ENCODE measurements around the gene PLPP3. TPM values are rescaled to one million over a fixed set of nuclear protein-coding genes. Genes with fewer than 3 reads are reported as not detected.
A peak's percentile ranks its signal among the peaks of the same experiment; 100 is the strongest.

The PLPP3 gene
- total RNA-seq, 6 experiments from 2014 or later: 47.8 to 118 (median 65.8) TPM

- no peak overlapping the region for H3K4me3 ChIP-seq
- peaks cover 0 to 20% (median 12%) of the 10 kb centered on the region in 4 donors for H3K4me1 ChIP-seq
- 81% methylated on average over 6 of the region's 8 CpGs for WGBS (ENCODE audit: insufficient coverage, low coverage, low lambda C conversion rate, missing lambda C conversion rate)
- no peaks in the 10 kb centered on the region for H3K9me3 ChIP-seq
- no peak for ATAC-seq
- intact Hi-C loops (cut with DNase I): no loop called here
- TF ChIP-seq, protein P1, sequence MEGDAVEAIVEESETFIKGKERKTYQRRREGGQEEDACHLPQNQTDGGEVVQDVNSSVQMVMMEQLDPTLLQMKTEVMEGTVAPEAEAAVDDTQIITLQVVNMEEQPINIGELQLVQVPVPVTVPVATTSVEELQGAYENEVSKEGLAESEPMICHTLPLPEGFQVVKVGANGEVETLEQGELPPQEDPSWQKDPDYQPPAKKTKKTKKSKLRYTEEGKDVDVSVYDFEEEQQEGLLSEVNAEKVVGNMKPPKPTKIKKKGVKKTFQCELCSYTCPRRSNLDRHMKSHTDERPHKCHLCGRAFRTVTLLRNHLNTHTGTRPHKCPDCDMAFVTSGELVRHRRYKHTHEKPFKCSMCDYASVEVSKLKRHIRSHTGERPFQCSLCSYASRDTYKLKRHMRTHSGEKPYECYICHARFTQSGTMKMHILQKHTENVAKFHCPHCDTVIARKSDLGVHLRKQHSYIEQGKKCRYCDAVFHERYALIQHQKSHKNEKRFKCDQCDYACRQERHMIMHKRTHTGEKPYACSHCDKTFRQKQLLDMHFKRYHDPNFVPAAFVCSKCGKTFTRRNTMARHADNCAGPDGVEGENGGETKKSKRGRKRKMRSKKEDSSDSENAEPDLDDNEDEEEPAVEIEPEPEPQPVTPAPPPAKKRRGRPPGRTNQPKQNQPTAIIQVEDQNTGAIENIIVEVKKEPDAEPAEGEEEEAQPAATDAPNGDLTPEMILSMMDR (IDR thresholded peaks at IDR 0.05): no peak
- TF ChIP-seq POLR2A (IDR thresholded peaks at IDR 0.05): no peak
- no peaks in the 10 kb centered on the region for H3K27me3 ChIP-seq
- H3K36me3 ChIP-seq: peaks cover 0 to 8% (median 0%) of the 10 kb centered on the region in 4 donors
- DNase-seq: no peak
- no peak overlapping the region for H3K27ac ChIP-seq
Observed at GRCh38 chr1:56489695-56490094, 89.7 kb downstream of the PLPP3 start.

- H3K27ac ChIP-seq: no peak overlapping the region
- no peaks in the 10 kb centered on the region for H3K9me3 ChIP-seq
- H3K4me1 ChIP-seq: peaks cover 0 to 8% (median 6%) of the 10 kb centered on the region in 4 donors
- no peak for DNase-seq
- no peak for ATAC-seq
- intact Hi-C loops (cut with DNase I): no loop called here
- TF ChIP-seq POLR2A (IDR thresholded peaks at IDR 0.05): no peak
- TF ChIP-seq, protein P1 (IDR thresholded peaks at IDR 0.05): no peak
- H3K27me3 ChIP-seq: no peaks in the 10 kb centered on the region
- H3K4me3 ChIP-seq: no peak overlapping the region
- no peaks in the 10 kb centered on the region for H3K36me3 ChIP-seq
Observed at GRCh38 chr1:56484695-56485094, 94.7 kb downstream of the PLPP3 start.

GRCh38 chr1:56483104-56483503 lies 96.3 kb downstream of the PLPP3 start:
- H3K4me3 ChIP-seq: no peak overlapping the region
- ATAC-seq (no peak), DNase-seq (no peak)
- TF ChIP-seq POLR2A (IDR thresholded peaks at IDR 0.05): no peak
- TF ChIP-seq, protein P1 (IDR thresholded peaks at IDR 0.05): no peak
- H3K36me3 ChIP-seq: no peaks in the 10 kb centered on the region
- no peak overlapping the region for H3K27ac ChIP-seq
- H3K27me3 ChIP-seq: no peaks in the 10 kb centered on the region
- intact Hi-C loops (cut with DNase I): no loop called here
- H3K9me3 ChIP-seq: no peaks in the 10 kb centered on the region
- WGBS (ENCODE audit: insufficient coverage, low coverage, low lambda C conversion rate, missing lambda C conversion rate): 67% methylated on average over 1 of the region's 1 CpG
- peaks cover 0 to 18% (median 7%) of the 10 kb centered on the region in 4 donors for H3K4me1 ChIP-seq

GRCh38 chr1:56482486-56482885 lies 96.9 kb downstream of the PLPP3 start:
- TF ChIP-seq POLR2A (IDR thresholded peaks at IDR 0.05): no peak
- TF ChIP-seq, protein P1 (IDR thresholded peaks at IDR 0.05): no peak
- WGBS (ENCODE audit: insufficient coverage, low coverage, low lambda C conversion rate, missing lambda C conversion rate): 30% methylated on average over 1 of the region's 1 CpG

DNA sequence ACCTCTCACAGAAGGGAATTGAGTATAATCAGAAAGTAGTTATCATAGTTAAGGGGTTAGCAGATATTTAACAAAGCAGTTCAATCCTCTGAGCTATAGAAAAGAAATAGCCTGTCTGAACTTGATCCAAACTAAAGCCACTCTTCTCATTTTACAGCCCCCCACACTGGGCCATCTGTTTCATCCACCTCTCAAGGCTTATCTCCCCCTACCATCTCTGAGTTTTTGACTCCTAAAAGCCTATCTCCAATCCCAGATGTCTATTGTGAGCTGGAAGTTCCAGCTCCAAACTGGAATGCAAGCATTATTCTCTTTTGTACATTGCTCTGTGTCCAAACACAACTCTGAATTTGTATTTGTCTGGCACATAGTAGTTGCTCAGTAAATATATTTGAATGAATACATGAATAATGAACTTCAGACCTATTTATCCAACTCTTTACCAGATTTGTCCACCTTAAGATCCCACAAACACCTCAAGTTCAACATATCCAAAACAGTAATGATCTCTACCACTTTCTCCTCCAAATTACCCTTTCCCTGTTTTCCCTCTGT lies 98.1 kb downstream of the PLPP3 start:
- no peak overlapping the region for H3K4me3 ChIP-seq
- DNase-seq: no peak
- no peaks in the 10 kb centered on the region for H3K36me3 ChIP-seq
- H3K27ac ChIP-seq: no peak overlapping the region
- ATAC-seq: no peak
- TF ChIP-seq, protein P1 (IDR thresholded peaks at IDR 0.05): no peak
- no peaks in the 10 kb centered on the region for H3K9me3 ChIP-seq
- peaks cover 0 to 30% (median 7%) of the 10 kb centered on the region in 4 donors for H3K4me1 ChIP-seq
- H3K27me3 ChIP-seq: no peaks in the 10 kb centered on the region
- intact Hi-C loops (cut with DNase I): no loop called here

More at GRCh38 chr1:56482486-56482885, 96.9 kb downstream of the PLPP3 start:
- intact Hi-C loops (cut with DNase I): no loop called here
- DNase-seq: no peak
- Histone ChIP-seq H3K4me3 (no peak overlapping the region), H3K27ac (no peak overlapping the region), H3K9me3 (no peaks in the 10 kb centered on the region), H3K4me1 (peaks cover 0 to 21% (median 7%) of the 10 kb centered on the region in 4 donors), H3K27me3 (no peaks in the 10 kb centered on the region), H3K36me3 (no peaks in the 10 kb centered on the region)
- peak; percentile 30 to 66 (median 53) for ATAC-seq

Measured in right lobe of liver (tissue), 6 donors.